Endothelial cell of umbilical vein (primary cell): Measurements from ENCODE around the gene MEOX1. TPM values are rescaled to one million over a fixed set of nuclear protein-coding genes. Genes with fewer than 3 reads are reported as not detected.

Experiments
- BruUV-seq: library from RNA; stranded (reverse); fragments of 400-500 nt; replicated peaks from 2 replicates; lab custom pipeline; 2021; lab: Mats Ljungman, UMichigan
- CTCF ChIA-PET: fragments of 300-600, 350-600 bp; sonication (Branson Sonifier 250); formaldehyde crosslinking; loops from one replicate; lab custom pipeline; 2021; ENCODE audit warnings: antibody characterized with exemption, inconsistent platforms; lab: Charles Lee
- POLR2A ChIA-PET: fragments of 300-600, 350-600 bp; sonication (Branson Sonifier 250); formaldehyde crosslinking; loops from one replicate; lab custom pipeline; 2021; ENCODE audit warnings: antibody characterized with exemption, inconsistent platforms; lab: Charles Lee
- DNase-seq: peaks from one replicate; pipeline ENCODE4 v3.0.0-alpha.2; 2011; ENCODE audit warnings: low read depth, low spot score
- FAIRE-seq: peaks from 2 replicates; lab custom pipeline; 2011; peaks lifted over from hg19 to GRCh38; lab: Jason Lieb, UNC
- H2AFZ ChIP-seq: 2 replicates; pipeline ENCODE4 v1.6.0; 2012; ENCODE audit warnings: low read depth, low read length, control low read depth, inconsistent platforms
- H3K27ac ChIP-seq: 2 replicates; pipeline ENCODE4 v1.5.1; 2011; ENCODE audit warnings: low read depth, mild to moderate bottlenecking, control low read depth, low read length, moderate library complexity; ENCODE audit not compliant: insufficient read depth
- H3K27me3 ChIP-seq, 2 experiments: 2 replicates each; pipeline versions ENCODE4 v1.6.0 to v1.6.1; 2011; ENCODE audit warnings: low read length in 2 of 2, mixed read lengths in 1 of 2; ENCODE audit not compliant: control insufficient read depth in 2 of 2, insufficient read depth in 2 of 2
- H3K36me3 ChIP-seq, 2 experiments: 2 replicates in 1 of 2; 3 replicates in 1 of 2; pipeline ENCODE4 v1.5.1; 2011; ENCODE audit warnings: low read length in 2 of 2, mild to moderate bottlenecking in 1 of 2, moderate library complexity in 1 of 2; ENCODE audit not compliant: control insufficient read depth in 2 of 2, insufficient read depth in 2 of 2; ENCODE audit errors: extremely low read depth in 1 of 2
- H3K4me1 ChIP-seq: 3 replicates; pipeline ENCODE4 v1.5.1; 2011; ENCODE audit warnings: mild to moderate bottlenecking, low read length; ENCODE audit not compliant: control insufficient read depth, insufficient read depth; ENCODE audit errors: extremely low read depth
- H3K4me2 ChIP-seq: 2 replicates; pipeline ENCODE4 v1.6.1; 2011; ENCODE audit warnings: low read length, control low read depth, mixed read lengths; ENCODE audit not compliant: insufficient read depth
- H3K4me3 ChIP-seq, 3 experiments: fragments of 200-600 bp in 1 of 3; sonication (generic), shearing (Covaris generic) in 1 of 3; replicated peaks in 1 of 3; 2 replicates each; pipeline ENCODE4 v1.5.1; 2011 to 2016; ENCODE audit warnings: control low read depth in 3 of 3, low read length in 3 of 3, mild to moderate bottlenecking in 2 of 3, inconsistent platforms in 1 of 3, low read depth in 1 of 3, moderate library complexity in 1 of 3; ENCODE audit not compliant: insufficient read depth in 1 of 3
- H3K79me2 ChIP-seq: 2 replicates; pipeline ENCODE4 v1.6.0; 2012; ENCODE audit warnings: low read length, inconsistent platforms; ENCODE audit not compliant: control insufficient read depth, insufficient read depth
- H3K9ac ChIP-seq: replicated peaks from 2 replicates; pipeline ENCODE3; 2011; ENCODE audit warnings: low read length, control low read depth; ENCODE audit not compliant: insufficient read depth; ENCODE audit errors: extremely low read depth
- H3K9me1 ChIP-seq: replicated peaks from 3 replicates; pipeline ENCODE4 v1.6.0; 2011; ENCODE audit warnings: mild to moderate bottlenecking, low read length; ENCODE audit not compliant: control insufficient read depth, insufficient read depth; ENCODE audit errors: extremely low read depth
- H3K9me3 ChIP-seq: replicated peaks from 2 replicates; pipeline ENCODE4 v1.5.1; 2012; ENCODE audit warnings: low read length, inconsistent platforms; ENCODE audit not compliant: control insufficient read depth, insufficient read depth
- H4K20me1 ChIP-seq: replicated peaks from 2 replicates; pipeline ENCODE3; 2011; ENCODE audit warnings: mild to moderate bottlenecking, low read length; ENCODE audit not compliant: control insufficient read depth, insufficient read depth; ENCODE audit errors: extremely low read depth
- CTCF ChIP-seq, 2 donors: IDR thresholded peaks; 1 replicate in 1 of 2; 2 replicates in 1 of 2; pipeline ENCODE4 v1.5.1; 2011; ENCODE audit warnings: low read length in 2 of 2, mild to moderate bottlenecking in 2 of 2, moderate library complexity in 2 of 2, control low read depth in 1 of 2, inconsistent platforms in 1 of 2, low read depth in 1 of 2; ENCODE audit not compliant: insufficient read depth in 1 of 2; ENCODE audit errors: extremely low read depth in 1 of 2
- EZH2 ChIP-seq: IDR thresholded peaks from 2 replicates; pipeline ENCODE4 v1.6.1; 2012; ENCODE audit warnings: borderline replicate concordance, low read depth, mild to moderate bottlenecking, moderate library complexity, low read length, inconsistent platforms; ENCODE audit not compliant: severe bottlenecking
- FOS ChIP-seq: IDR thresholded peaks from 2 replicates; pipeline ENCODE4 v1.6.1; 2011; ENCODE audit warnings: mild to moderate bottlenecking, low read length, moderate library complexity, borderline replicate concordance; ENCODE audit not compliant: insufficient read depth
- GATA2 ChIP-seq: IDR thresholded peaks from 2 replicates; pipeline ENCODE4 v1.7.0; 2011; ENCODE audit warnings: low read depth, mild to moderate bottlenecking, moderate library complexity, mixed read lengths, low read length; ENCODE audit not compliant: insufficient read length, insufficient read depth
- JUN ChIP-seq: IDR thresholded peaks from 2 replicates; pipeline ENCODE4 v1.6.1; 2011; ENCODE audit warnings: borderline replicate concordance, low read depth; ENCODE audit not compliant: insufficient read length, insufficient read depth
- MAX ChIP-seq: IDR thresholded peaks from 2 replicates; pipeline ENCODE4 v1.6.1; 2011; ENCODE audit not compliant: insufficient read depth, insufficient read length
- MYC ChIP-seq: IDR thresholded peaks from one replicate; pipeline ENCODE4 v1.6.1; 2011; ENCODE audit warnings: mild to moderate bottlenecking, low read depth, low read length
- POLR2A ChIP-seq: IDR thresholded peaks from 2 replicates; pipeline ENCODE4 v1.6.1; 2012; ENCODE audit warnings: low read depth, mild to moderate bottlenecking, control low read depth, low read length
- POLR2AphosphoS5 ChIP-seq: IDR thresholded peaks from 2 replicates; pipeline ENCODE4 v1.6.1; 2012; ENCODE audit warnings: low read depth, mild to moderate bottlenecking, control low read depth, low read length, moderate library complexity; ENCODE audit not compliant: insufficient read depth
- dilution Hi-C: fragments of 300-500 bp; cut with MboI; formaldehyde crosslinking; loops from one replicate; pipeline ENCODE4 v1.15.0; 2019; ENCODE audit warnings: low sequenced_read_pairs; ENCODE audit not compliant: extremely low pct_ligation_motif_present
- intact Hi-C: fragments of 100-400 bp; cut with micrococcal nuclease; formaldehyde crosslinking; loops from one replicate; pipeline ENCODE4 v1.10.0; 2022
- polyA plus RNA-seq, 4 experiments: library from polyadenylated mRNA; depleted of rRNA in 3 of 4; stranded (reverse) in 3 of 4; unstranded in 1 of 4; fragments of >200 nt; gene quantifications; 2 replicates each; pipeline versions ENCODE4 v1.2.1 to v1.2.3, GENCODE V29; 2011 to 2012; ENCODE audit warnings: missing spikeins in 1 of 4
- total RNA-seq: library from RNA; stranded (reverse); gene quantifications from 2 replicates; pipeline ENCODE4 v1.2.3, GENCODE V29; 2021

The MEOX1 gene
- total and polyA plus RNA-seq, 2 donors (not counting 3 experiments of a cell fraction or from before 2014, with no cell fraction given): 0.06 TPM; not detected in 1

DNA sequence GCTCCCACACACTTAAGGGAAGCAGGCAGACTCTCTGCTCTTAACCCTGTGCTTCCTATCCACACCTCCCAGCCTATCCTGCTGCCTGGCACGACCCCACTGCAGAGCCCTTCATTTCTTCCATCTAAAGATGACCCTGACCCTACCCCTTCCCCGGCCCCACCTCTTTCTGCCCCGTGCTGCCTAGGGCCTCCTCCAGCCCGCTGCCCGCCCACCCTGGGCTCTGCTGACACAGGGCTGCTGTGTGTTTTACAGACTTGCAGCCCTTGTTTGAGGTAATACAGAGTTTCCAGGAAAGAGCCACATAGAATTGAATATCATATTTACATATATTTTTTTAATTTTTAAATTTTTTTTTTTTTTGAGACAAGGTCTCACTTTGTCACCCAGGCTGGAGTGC is 42.0 kb downstream of the MEOX1 start:
- H3K4me2 ChIP-seq: no peak overlapping the region
- H3K27ac ChIP-seq: no peak overlapping the region
- CTCF ChIA-PET: no interaction called here
- H3K4me1 ChIP-seq: no peaks in the 10 kb centered on the region
- no peak for FAIRE-seq
- no peak for DNase-seq
- no peaks in the 10 kb centered on the region for H4K20me1 ChIP-seq
- H3K27me3 ChIP-seq: peaks cover 0 to 8% of the 10 kb centered on the region in 2 experiments
- POLR2A ChIA-PET: no interaction called here
- dilution Hi-C loops (no loop called here), intact Hi-C loops (no loop called here)
- H3K4me3 ChIP-seq: no peak overlapping the region
- no peaks in the 10 kb centered on the region for H3K36me3 ChIP-seq
- H3K9me3 ChIP-seq: no peaks in the 10 kb centered on the region
- no peaks in the 10 kb centered on the region for H3K9me1 ChIP-seq
- H3K79me2 ChIP-seq: no peaks in the 10 kb centered on the region
- BruUV-seq: no TSS peak
- no peak overlapping the region for H3K9ac ChIP-seq
- TF ChIP-seq MYC (no peak), JUN (no peak), EZH2 (no peak), GATA2 (no peak), MAX (no peak), FOS (no peak), CTCF (IDR thresholded peaks at IDR 0.05; ENCODE audit: extremely low read depth in 1 of 2, insufficient read depth in 1 of 2, low read depth in 1 of 2, low read length in 2 of 2) (no peak), POLR2A (no peak), POLR2AphosphoS5 (no peak)
- H2AFZ ChIP-seq: no peak overlapping the region
